ENCODE results near the gene CROCC2. TPM values are rescaled to one million over a fixed set of nuclear protein-coding genes. Genes with fewer than 3 reads are reported as not detected.

The CROCC2 gene
- total and polyA plus RNA-seq, 2 of the 13 experiments (the other 11 are each of a cell fraction or from before 2014, with no cell fraction given): not detected

DNA sequence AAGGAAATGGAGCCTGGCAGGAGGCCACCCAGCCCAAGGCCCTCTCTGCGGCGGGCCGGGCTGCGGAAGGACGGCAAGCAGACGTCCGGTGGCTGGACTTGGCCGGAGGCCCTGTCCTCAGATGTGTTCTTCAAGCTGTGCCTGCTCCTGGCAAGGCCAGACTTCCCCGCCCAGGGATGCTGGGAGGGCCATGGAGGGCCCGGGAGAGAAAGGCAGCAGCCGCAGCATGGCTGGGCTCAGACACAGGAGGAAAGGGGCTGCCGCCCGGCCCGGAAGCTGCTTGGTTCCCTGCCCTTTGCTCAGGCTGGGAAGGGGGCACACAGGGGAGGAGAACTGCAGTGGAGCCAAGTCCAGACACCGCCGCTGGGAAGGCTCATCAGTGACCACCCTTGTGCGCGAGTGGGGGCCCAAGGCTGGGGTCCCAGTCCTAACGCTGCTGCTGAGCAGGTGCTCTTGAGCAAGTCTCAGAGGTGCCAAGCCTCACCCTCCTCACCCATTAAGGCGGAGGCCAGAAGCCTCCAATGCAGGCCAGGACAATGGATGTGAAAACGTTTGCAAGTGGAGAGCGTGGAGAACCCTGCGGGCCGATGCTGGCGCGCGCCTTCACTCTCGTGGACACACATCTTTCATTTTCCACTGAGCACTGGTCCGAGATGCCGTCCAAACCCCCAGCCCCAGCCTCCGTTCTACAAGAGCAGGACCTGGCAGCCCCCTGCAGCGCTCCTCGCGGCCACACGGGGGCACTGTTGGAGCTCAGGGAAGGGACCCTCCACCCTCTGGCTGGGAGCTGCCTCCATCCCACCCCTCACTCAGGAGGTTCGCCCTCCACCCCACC is 7.9 kb downstream of the CROCC2 start (continued):
- TF ChIP-seq CCAR2 (optimal IDR thresholded peaks at IDR 0.05; ENCODE audit: low read depth, low read length) (no peak), HNRNPLL (IDR thresholded peaks at IDR 0.05; ENCODE audit: low read depth, low read length, poor library complexity, severe bottlenecking) (peak; percentile 0), ARNT (IDR thresholded peaks at IDR 0.05) (no peak), ZNF780A (CRISPR knock-in tag; IDR thresholded peaks at IDR 0.05) (no peak), ATF3 (CRISPR knock-in tag; IDR thresholded peaks at IDR 0.05) (no peak), CERS6 (CRISPR knock-in tag; IDR thresholded peaks at IDR 0.05) (no peak), ZBED4 (CRISPR knock-in tag; IDR thresholded peaks at IDR 0.05; ENCODE audit: borderline replicate concordance) (0 out of 2 replicates have a peak, but pooled peaks have one; percentile 26), MTF2 (CRISPR knock-in tag; IDR thresholded peaks at IDR 0.05; ENCODE audit: borderline replicate concordance) (peak; percentile 98), MIER2 (CRISPR knock-in tag; IDR thresholded peaks at IDR 0.05) (no peak), ZNF333 (CRISPR knock-in tag; IDR thresholded peaks at IDR 0.05; ENCODE audit: borderline replicate concordance) (no peak), SMC3 (IDR thresholded peaks at IDR 0.05; ENCODE audit: low read length) (peak; percentile 35; the same call in 1 of the 2 replicates), SSRP1 (CRISPR knock-in tag; IDR thresholded peaks at IDR 0.05) (no peak), ZNF512 (CRISPR knock-in tag; IDR thresholded peaks at IDR 0.05) (no peak), SMAD9 (CRISPR knock-in tag; IDR thresholded peaks at IDR 0.05) (no peak), ZNF577 (CRISPR knock-in tag; IDR thresholded peaks at IDR 0.05; ENCODE audit: borderline replicate concordance, low read depth) (no peak), TAF1 (CRISPR knock-in tag; IDR thresholded peaks at IDR 0.05) (no peak)
- TF ChIP-seq, protein P1, sequence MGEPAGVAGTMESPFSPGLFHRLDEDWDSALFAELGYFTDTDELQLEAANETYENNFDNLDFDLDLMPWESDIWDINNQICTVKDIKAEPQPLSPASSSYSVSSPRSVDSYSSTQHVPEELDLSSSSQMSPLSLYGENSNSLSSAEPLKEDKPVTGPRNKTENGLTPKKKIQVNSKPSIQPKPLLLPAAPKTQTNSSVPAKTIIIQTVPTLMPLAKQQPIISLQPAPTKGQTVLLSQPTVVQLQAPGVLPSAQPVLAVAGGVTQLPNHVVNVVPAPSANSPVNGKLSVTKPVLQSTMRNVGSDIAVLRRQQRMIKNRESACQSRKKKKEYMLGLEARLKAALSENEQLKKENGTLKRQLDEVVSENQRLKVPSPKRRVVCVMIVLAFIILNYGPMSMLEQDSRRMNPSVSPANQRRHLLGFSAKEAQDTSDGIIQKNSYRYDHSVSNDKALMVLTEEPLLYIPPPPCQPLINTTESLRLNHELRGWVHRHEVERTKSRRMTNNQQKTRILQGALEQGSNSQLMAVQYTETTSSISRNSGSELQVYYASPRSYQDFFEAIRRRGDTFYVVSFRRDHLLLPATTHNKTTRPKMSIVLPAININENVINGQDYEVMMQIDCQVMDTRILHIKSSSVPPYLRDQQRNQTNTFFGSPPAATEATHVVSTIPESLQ (CRISPR knock-in tag; conservative IDR thresholded peaks at IDR 0.05): no peak
- TF ChIP-seq, protein P2, sequence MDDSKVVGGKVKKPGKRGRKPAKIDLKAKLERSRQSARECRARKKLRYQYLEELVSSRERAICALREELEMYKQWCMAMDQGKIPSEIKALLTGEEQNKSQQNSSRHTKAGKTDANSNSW (CRISPR knock-in tag; IDR thresholded peaks at IDR 0.05; ENCODE audit: borderline replicate concordance): no peak; the same call in 1 of the 2 replicates
- TF ChIP-seq, protein P3, sequence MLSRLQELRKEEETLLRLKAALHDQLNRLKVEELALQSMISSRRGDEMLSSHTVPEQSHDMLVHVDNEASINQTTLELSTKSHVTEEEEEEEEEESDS (CRISPR knock-in tag; IDR thresholded peaks at IDR 0.05; ENCODE audit: borderline replicate concordance): no peak

Measured in HepG2 (cell line).